A673 (cell line): ENCODE data around the gene MIGA2. TPM values are rescaled to one million over a fixed set of nuclear protein-coding genes. Genes with fewer than 3 reads are reported as not detected.
A peak's percentile ranks its signal among the peaks of the same experiment; 100 is the strongest.
"Not testable (repeated sequence)": the region's sequence is repeated elsewhere in the genome, so short reads cannot be mapped to it uniquely, and the experiment has no call there.

Experiments
- BruUV-seq: library from RNA; stranded (reverse); fragments of 400-500 nt; replicated peaks from 2 replicates; lab custom pipeline; 2021; lab: Mats Ljungman, UMichigan
- CTCF ChIA-PET: fragments of 300-600 bp; sonication (Branson Sonifier 250); formaldehyde crosslinking; loops from one replicate; lab custom pipeline; 2022; ENCODE audit warnings: antibody characterized with exemption; lab: Charles Lee
- POLR2A ChIA-PET: fragments of 300-600 bp; sonication (Branson Sonifier 250); formaldehyde crosslinking; loops from one replicate; lab custom pipeline; 2022; ENCODE audit warnings: antibody characterized with exemption; ENCODE audit not compliant: low non-redundant PET; lab: Charles Lee
- DNase-seq: peaks from one replicate; pipeline ENCODE4 v3.0.0-alpha.2; 2015; ENCODE audit warnings: low spot score
- H3K27ac ChIP-seq: fragments of 200-600 bp; sonication (generic); 2 replicates; pipeline ENCODE4 v1.5.1; 2016; ENCODE audit warnings: mixed run types, low read depth, mild to moderate bottlenecking, mixed read lengths, antibody characterized with exemption, low read length; ENCODE audit not compliant: poor library complexity, severe bottlenecking
- H3K27me3 ChIP-seq: fragments of 200-600 bp; sonication (generic); replicated peaks from 2 replicates; pipeline ENCODE4 v1.6.1; 2017; ENCODE audit warnings: mixed run types, low read depth, mild to moderate bottlenecking, mixed read lengths, antibody characterized with exemption, low read length; ENCODE audit not compliant: insufficient read depth, poor library complexity
- H3K36me3 ChIP-seq: fragments of 200-600 bp; sonication (generic); 2 replicates; pipeline ENCODE4 v1.6.1; 2016; ENCODE audit warnings: mixed run types, mild to moderate bottlenecking, mixed read lengths, antibody characterized with exemption, low read length; ENCODE audit not compliant: insufficient read depth, poor library complexity, severe bottlenecking
- H3K4me1 ChIP-seq: fragments of 200-600 bp; sonication (generic); 2 replicates; pipeline ENCODE4 v1.6.1; 2017; ENCODE audit warnings: mixed run types, mild to moderate bottlenecking, mixed read lengths, antibody characterized with exemption, low read length; ENCODE audit not compliant: insufficient read depth, poor library complexity, severe bottlenecking
- H3K4me3 ChIP-seq: fragments of 200-600 bp; sonication (generic); 2 replicates; pipeline ENCODE4 v1.5.1; 2016; ENCODE audit warnings: low read depth, mixed run types, mild to moderate bottlenecking, mixed read lengths, low read length; ENCODE audit not compliant: poor library complexity, severe bottlenecking
- H3K9me3 ChIP-seq: fragments of 200-600 bp; sonication (generic); 2 replicates; pipeline ENCODE4 v1.6.1; 2016; ENCODE audit warnings: mixed run types, low read depth, mild to moderate bottlenecking, mixed read lengths, antibody characterized with exemption, low read length; ENCODE audit not compliant: poor library complexity, severe bottlenecking
- CTCF ChIP-seq: fragments of 300-800, 200-600 bp; sonication (generic); conservative IDR thresholded peaks from 2 replicates; pipeline ENCODE4 v1.5.1; 2017; ENCODE audit warnings: low read depth, mild to moderate bottlenecking, antibody characterized with exemption, low read length, moderate library complexity, mixed read lengths
- EZH2 ChIP-seq: fragments of 200-600 bp; sonication (generic); IDR thresholded peaks from 2 replicates; pipeline ENCODE4 v1.6.1; 2017; ENCODE audit warnings: borderline replicate concordance, low read depth, mild to moderate bottlenecking, mixed read lengths, antibody characterized with exemption, low read length; ENCODE audit not compliant: poor library complexity, severe bottlenecking
- intact Hi-C: fragments of 100-400 bp; cut with micrococcal nuclease; formaldehyde crosslinking; loops from one replicate; pipeline ENCODE4 v1.10.0; 2022; ENCODE audit not compliant: unreplicated experiment
- total RNA-seq: library from RNA; stranded (reverse); gene quantifications from 2 replicates; pipeline ENCODE4 v1.2.3, GENCODE V29; 2021

The MIGA2 gene
- total RNA-seq, 1 experiment from 2014 or later: 27.7 TPM

GRCh38 chr9:129032541-129033159 lies 3.8 kb upstream of the MIGA2 start:
- ChIA-PET POLR2A (no interaction called here), CTCF (no interaction called here)
- Histone ChIP-seq H3K4me1 (peaks cover 4% of the 10 kb centered on the region), H3K4me3 (no peak overlapping the region), H3K27me3 (no peaks in the 10 kb centered on the region), H3K27ac (no peak overlapping the region), H3K36me3 (no peaks in the 10 kb centered on the region), H3K9me3 (no peaks in the 10 kb centered on the region)
- TF ChIP-seq CTCF: no peak
- no peak for TF ChIP-seq EZH2
- intact Hi-C loops: no loop called here
- no TSS peak for BruUV-seq
- DNase-seq: no peak

GRCh38 chr9:129033216-129033615 lies 3.2 kb upstream of the MIGA2 start:
- Histone ChIP-seq H3K9me3 (no peaks in the 10 kb centered on the region), H3K4me1 (peaks cover 10% of the 10 kb centered on the region), H3K36me3 (no peaks in the 10 kb centered on the region), H3K4me3 (no peak overlapping the region), H3K27ac (no peak overlapping the region), H3K27me3 (no peaks in the 10 kb centered on the region)
- intact Hi-C loops: no loop called here
- TF ChIP-seq CTCF: no peak
- no peak for TF ChIP-seq EZH2
- ChIA-PET POLR2A (no interaction called here), CTCF (no interaction called here)
- no TSS peak for BruUV-seq
- DNase-seq: no peak

DNA sequence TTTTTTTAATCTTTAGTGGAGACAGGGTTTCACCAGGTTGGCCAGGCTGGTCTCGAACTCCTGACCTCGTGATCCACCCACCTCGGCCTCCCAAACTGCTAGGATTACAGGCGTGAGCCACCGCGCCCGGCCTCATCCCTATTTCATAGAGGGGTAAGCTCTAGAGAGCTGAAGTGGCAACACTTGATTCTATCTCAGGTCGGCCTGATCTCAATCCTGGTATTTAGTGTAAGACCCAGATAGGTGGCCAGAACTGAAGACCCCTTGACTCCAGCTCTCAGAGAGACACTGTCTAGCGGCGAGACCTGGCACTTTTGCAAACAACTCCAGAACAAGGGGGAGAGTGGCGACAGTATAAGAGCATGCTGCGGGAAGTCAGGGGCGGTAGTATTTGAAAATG lies 588 bp upstream of the MIGA2 start:
- Histone ChIP-seq H3K4me3 (peak overlapping the region; percentile 97), H3K4me1 (peaks cover 12% of the 10 kb centered on the region), H3K27ac (peak overlapping the region; percentile 86)
- DNase-seq, H3K9me3 ChIP-seq, BruUV-seq, intact Hi-C loops, H3K27me3 ChIP-seq, H3K36me3 ChIP-seq: not testable (repeated sequence)
- ChIA-PET POLR2A (interaction anchor here (0.7 kb wide), 1 partner anchor 569 kb away, joined by 3 read pairs; no protein-coding TSS in a partner anchor), CTCF (interaction anchor here (0.5 kb wide), 1 partner anchor 175 kb away, joined by 3 read pairs; no protein-coding TSS in a partner anchor)
